HK-2 (cell line): ENCODE results near the gene ABHD17A.
"Not testable (repeated sequence)": the region's sequence is repeated elsewhere in the genome, so short reads cannot be mapped to it uniquely, and the experiment has no call there.

Experiments used
- DNase-seq: peaks from one replicate; pipeline ENCODE4 v3.0.0-alpha.2; 2018; ENCODE audit not compliant: unreplicated experiment

The ABHD17A gene

GRCh38 chr19:1910177-1910576 is 24.9 kb upstream of the ABHD17A start:
- DNase-seq, result no peak

GRCh38 chr19:1909761-1910080 is 24.4 kb upstream of the ABHD17A start:
- no peak for DNase-seq

GRCh38 chr19:1908364-1908678 is 23.0 kb upstream of the ABHD17A start:
- DNase-seq, result no peak

GRCh38 chr19:1907563-1908363 is 22.5 kb upstream of the ABHD17A start:
- no peak for DNase-seq

DNA sequence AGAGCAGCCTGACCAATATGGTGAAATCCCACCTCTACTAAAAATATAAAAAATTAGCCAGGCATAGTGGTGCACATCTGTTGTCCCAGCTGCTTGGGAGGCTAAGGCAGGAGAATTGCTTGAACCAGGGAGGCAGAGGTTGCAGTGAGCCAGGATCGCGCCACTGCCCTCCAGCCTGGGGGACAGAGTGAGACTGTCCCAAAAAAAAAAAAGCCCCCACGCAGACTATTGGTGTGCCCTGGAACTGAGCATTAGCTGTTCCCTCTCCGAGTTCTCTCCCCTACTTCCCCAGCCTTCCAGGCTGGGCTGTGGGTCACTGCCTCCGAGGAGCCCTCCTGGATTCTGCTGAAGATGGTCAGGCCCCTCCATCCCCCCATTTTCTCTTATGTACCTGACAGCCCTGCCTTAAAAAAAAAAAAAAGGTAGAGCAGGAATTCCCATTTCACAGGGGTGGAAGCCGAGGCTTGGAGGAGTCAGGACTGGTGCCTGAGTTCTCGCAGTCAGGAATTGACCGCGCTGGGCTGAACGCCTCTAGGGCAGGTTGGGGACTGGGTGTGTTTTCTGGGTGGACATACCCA is 21.8 kb upstream of the ABHD17A start:
- DNase-seq, result no peak

DNA sequence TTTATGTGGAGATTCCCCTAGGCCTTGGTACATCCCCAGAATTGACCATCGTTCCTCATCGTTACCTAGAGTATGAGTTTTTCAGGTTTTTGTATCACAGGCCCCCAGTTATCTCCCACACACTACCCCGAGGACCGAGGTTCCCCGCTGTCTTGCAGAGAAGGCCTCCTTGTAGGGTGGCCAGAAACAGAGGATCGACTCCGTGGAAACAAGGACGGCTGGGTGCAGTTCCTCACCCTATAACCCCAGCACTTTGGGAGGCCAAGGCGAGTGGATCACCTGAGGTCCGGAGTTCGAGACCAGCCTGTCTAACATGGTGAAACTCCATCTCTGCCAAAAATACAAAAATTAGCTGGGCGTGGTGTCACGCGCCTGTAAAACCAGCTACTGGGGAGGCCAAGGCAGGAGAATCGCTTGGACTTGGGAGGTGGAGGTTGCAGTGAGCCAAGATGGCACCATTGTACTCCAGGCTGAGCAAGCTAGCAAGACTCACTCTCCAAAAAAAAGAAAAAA is 20.6 kb upstream of the ABHD17A start:
- no peak for DNase-seq

DNA sequence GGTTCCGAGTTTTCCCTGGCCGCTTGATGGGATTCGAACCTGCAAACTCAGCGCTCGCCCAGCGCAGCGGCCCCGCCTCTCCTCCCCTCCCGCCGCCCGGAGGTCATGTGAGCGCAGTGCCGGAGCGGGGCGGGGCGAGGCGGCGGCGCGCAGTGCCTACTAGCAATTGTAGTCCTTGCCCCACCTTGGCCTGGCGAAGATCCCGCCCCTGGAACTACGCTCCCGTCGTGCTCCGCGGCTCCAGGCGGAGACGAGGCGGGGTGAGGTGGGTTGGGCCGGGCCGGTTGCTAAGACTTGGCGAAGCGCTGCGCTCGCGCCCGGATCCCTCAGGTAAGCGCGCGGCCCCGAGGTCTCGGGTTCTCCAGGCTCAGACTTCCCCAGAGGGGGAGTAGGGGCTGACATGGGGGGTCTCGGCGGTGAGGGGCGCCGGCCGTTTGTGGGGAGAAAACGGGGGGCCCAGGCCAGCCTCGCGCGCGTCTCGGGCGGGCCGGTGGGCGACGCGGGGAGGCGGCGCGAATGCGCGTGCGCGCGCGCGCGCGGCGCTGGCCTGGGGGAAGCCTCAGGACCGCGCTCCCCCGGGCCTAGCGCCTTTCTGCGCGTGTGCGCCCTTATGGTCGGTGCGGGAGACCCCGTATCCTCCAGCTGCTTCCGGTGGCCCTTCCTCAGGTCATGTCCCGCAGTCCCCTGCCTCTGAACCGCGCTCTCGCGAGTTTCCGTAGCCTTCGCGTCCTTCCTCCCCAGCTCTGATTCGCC is 20.0 kb upstream of the ABHD17A start, which contains the start of the genes ADAT3 and SCAMP4:
TSS of gene ADAT3 (plus strand) at position 290 of the 753 bp plus-strand sequence. CDS start 6,649 bp downstream, outside the sequence.
TSS of gene SCAMP4 (plus strand) at position 290 of the 753 bp plus-strand sequence. CDS start 9,621 bp downstream, outside the sequence.
- DNase-seq, result peak; percentile 98

DNA sequence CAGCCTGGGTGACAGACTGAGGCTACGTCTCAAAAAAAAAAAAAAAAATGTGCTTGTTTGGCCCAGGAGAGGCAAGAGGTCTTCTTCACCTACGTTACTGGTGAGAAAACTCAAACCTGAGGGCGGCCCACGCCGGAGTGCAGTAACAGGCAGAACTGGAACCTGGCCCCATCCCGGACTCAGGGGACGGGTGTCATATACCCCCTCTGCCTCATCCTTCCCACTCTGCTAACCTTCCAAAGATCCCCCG is 19.5 kb upstream of the ABHD17A start:
- DNase-seq, result no peak

DNA sequence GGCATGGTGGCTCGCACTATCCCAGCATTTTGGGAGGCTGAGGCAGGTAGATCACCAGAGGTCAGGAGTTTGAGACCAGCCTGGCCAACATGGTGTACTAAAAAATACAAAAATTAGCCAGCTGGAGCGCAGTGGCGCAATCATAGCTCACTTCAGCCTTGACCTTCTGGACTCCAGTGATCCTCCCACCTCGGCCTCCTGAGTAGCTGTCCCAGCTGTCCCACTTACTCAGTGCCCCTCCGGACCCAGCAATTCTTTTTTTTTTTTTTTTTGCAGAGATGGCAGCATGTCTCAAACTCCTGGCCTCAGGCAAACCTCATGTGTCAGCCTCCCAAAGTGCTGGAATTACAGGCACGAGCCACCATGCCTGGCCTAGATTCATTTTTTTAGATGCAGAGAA is 17.6 kb upstream of the ABHD17A start:
- no peak for DNase-seq

DNA sequence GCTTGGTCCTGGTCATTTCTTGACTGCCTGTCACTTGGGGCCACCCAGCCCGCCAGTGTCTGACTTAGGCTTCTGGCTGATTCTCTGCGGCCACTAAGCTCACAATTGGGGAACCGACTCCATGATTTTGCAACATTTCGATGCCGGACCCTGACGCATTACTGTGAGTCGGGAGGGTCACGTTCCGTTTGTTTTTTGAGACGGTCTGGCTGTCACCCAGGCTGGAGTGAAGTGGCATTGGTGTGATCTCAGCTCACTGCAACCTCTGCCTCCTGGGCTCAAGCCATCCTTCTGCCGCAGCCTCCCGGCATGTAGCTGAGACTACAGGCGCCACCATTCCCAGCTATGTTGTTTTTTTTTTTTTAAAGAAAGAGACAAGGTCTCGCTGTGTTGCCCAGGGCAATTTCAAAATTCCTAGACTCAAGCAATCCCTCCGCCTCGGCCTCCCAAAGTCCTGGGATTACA is 16.7 kb upstream of the ABHD17A start:
- no peak for DNase-seq

DNA sequence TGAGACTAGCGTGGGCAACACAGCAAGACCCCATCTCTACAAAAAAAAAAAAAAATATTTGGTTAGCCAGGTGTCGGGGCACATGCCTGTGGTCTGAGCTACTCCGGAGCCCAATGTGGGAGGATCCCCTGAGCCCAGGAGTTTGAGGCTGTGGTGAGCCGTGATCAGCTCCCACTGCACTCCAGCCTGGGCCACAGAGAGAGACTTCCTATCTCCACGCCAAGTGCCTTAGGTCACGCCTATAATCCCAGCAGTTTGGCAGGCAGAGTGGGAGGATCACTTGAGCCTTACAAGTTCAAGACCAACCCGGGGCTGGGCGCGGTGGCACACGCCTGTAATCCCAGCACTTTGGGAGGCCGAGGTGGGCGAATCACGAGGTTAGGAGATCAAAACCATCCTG is 11.2 kb upstream of the ABHD17A start:
- no peak for DNase-seq

DNA sequence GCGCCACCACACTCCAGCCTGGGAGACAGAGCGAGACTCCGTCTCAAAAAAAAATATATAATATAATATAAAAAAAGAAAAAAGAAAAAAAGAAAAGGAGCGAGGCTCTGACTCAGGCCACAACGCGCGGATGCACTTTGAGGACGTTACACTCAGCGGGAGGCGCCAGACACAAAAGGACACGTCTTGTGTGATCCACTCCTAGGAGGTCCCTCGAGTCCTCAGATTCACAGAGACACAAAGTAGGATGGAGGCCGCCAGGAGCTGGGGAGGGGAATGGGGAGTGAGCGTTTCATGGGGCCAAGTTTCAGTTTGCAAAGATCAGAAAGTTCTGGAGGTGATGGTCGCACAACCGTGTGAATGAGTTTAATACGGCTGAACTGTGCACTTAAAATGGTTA is 8.5 kb upstream of the ABHD17A start:
- no peak for DNase-seq

- DNase-seq, result no peak
These were observed 4.6 kb upstream of the ABHD17A start for GRCh38 chr19:1889907-1890306.

GRCh38 chr19:1888385-1888784 is 3.1 kb upstream of the ABHD17A start:
- no peak for DNase-seq

GRCh38 chr19:1886360-1886759 is 1.1 kb upstream of the ABHD17A start:
- DNase-seq, result not testable (repeated sequence)

- DNase-seq, result no peak
These were observed 469 bp downstream of the ABHD17A start for GRCh38 chr19:1884719-1885334.

DNA sequence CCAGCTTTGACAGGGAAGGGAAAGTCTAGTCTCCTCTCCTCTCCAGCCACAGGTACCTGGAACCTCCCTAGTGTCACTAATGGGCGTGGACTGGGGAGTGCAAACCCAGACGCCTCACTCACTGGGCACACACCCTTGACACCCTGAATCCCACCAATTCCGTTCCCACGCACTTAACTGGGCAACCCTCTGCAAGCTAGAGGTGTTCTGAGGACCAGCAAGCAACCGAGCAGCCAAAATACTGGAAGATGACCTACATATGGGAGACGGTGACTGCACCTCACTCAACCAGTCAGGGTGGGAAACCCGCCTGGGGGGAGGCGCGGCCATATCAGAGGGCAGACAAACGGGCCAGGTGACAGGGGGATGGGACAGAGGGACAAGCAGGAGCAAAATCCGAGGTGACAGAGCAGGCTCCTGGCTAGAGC is 991 bp downstream of the ABHD17A start:
- no peak for DNase-seq

DNA sequence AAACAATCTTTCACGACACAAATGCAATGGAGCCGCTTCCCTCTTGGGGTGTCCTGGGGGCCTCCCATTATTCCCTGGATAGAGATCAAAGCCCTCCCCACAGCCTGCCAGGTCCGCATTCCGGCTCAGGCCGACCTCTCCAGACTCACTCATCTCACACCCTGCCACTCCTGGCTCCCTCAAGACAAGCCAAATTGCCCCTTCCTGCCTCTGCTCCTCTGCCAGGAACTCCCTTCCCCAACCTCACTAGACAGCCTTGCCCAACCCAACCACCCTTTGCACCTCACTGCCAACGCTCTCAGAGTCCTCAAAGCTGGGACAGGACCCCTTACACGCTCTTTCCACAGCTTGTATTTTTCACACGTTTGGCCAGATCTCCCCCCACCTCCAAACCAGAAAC is 1.5 kb downstream of the ABHD17A start:
- no peak for DNase-seq

GRCh38 chr19:1882786-1883692 is 2.3 kb downstream of the ABHD17A start:
- no peak for DNase-seq

DNA sequence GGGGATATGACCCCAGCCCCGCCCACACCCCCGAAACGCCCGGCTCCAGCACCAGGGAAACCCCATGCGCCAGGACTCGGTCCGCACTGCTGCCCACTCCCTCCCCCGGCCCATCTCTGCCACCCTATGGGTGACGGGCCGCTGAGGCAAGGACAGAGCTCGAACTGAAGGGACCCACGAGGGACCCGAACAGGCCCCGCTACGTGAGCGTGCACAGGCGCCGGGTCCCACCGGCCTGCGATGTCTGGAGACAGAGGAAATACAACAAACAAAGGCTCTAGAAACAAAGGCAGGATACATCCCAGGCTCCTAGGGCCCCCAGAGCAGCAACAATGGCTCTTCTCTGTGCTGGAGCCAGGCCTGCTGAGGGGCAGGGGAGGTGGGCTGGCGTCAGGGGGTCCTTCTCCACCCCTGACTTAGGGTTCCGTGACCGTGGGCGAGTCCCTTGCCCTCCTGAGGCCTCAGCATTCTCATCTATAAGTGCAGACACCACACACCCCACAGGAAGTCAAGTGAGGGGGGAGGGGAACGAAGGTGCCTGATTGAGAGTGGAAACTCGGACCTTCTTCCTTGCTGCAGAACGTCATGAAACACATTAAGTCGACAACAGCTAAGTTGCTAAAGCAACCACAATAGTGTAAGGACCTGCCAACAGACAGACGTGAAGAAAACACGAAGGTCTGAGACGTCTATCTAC is 3.1 kb downstream of the ABHD17A start:
- no peak for DNase-seq
